OCI-LY1 (cell line): ENCODE measurements around the gene DRC7.

Source experiments
- CTCF ChIP-seq: fragments of 200-600 bp; sonication (generic), shearing (Covaris generic); IDR thresholded peaks from 2 replicates; pipeline ENCODE4 v1.5.1; 2017; ENCODE audit warnings: mild to moderate bottlenecking, antibody characterized with exemption, low read length, moderate library complexity, mixed read lengths
- EZH2 ChIP-seq: fragments of 200-600 bp; sonication (generic), shearing (Covaris generic); IDR thresholded peaks from 2 replicates; pipeline ENCODE4 v1.8.0; 2017; ENCODE audit warnings: borderline replicate concordance, mixed run types, mild to moderate bottlenecking, antibody characterized with exemption, low read length, moderate library complexity, mixed read lengths

GRCh38 chr16:57667048-57667525 lies 27.5 kb upstream of the DRC7 start:
- TF ChIP-seq CTCF (no peak), EZH2 (no peak)
